Measurements from ENCODE around the gene GFPT2.

Gene GFPT2

DNA sequence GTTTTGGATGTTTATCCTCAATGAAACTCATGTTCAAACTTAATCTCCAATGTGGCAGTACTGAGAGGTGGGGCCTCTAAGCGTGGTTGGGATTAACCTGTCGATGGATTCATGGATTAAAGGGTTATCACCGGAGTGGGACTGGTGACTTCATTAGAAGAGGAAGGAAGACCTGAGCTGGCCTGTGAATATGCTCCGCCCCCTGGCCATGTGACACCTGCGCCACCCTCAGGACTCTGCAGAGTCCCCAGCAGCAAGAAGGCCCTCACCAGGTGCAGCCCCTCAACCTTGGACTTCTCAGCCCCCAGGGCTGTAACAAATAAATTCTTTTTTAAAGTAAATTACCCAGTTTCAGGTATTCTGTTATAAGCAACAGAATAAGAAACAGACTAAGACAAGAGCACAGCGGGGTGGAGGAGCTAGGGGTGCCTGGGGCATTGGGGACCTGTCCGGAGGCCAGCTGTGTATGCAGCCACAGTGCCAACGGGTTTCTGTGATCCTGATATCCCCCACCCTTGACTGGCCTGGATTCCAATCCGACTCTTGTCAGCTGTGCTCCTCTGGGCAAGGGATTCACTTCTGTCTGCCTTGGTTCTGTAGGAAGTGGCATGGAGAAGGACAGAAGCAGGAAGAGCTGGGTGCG, 58.1 kb downstream of the GFPT2 start:
- no peak overlapping the region for H3K4me3 ChIP-seq (ENCODE audit: low read depth, low read length)
- TF ChIP-seq, protein P1, sequence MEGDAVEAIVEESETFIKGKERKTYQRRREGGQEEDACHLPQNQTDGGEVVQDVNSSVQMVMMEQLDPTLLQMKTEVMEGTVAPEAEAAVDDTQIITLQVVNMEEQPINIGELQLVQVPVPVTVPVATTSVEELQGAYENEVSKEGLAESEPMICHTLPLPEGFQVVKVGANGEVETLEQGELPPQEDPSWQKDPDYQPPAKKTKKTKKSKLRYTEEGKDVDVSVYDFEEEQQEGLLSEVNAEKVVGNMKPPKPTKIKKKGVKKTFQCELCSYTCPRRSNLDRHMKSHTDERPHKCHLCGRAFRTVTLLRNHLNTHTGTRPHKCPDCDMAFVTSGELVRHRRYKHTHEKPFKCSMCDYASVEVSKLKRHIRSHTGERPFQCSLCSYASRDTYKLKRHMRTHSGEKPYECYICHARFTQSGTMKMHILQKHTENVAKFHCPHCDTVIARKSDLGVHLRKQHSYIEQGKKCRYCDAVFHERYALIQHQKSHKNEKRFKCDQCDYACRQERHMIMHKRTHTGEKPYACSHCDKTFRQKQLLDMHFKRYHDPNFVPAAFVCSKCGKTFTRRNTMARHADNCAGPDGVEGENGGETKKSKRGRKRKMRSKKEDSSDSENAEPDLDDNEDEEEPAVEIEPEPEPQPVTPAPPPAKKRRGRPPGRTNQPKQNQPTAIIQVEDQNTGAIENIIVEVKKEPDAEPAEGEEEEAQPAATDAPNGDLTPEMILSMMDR (IDR thresholded peaks at IDR 0.05; ENCODE audit: low read depth, low read length, missing control alignments), result no peak
- no peak for DNase-seq (ENCODE audit: low read depth)

DNA sequence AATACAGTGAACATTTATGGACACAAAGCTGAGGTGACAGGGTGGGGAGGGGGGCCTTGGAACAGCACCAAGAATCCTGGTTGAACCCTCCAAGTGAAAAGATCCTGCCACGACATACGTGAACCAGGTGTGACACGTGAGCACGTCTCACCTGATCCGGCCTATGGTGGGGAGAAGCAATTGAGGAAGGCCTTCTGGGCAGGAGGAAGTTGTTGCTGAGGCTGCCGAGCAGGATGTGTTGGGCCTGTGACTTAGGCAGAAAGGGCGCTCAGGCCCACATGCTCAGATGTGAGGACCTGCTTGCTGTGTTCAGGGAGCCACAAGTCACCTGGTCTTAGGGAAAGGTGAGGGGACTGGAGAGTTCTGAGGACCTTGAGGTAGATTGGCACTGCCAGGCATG, 58.7 kb downstream of the GFPT2 start:
- TF ChIP-seq, protein P1 (IDR thresholded peaks at IDR 0.05; ENCODE audit: low read depth, low read length, missing control alignments), result no peak
- no peak for DNase-seq (ENCODE audit: low read depth)
- H3K4me3 ChIP-seq (ENCODE audit: low read depth, low read length), result no peak overlapping the region

DNA sequence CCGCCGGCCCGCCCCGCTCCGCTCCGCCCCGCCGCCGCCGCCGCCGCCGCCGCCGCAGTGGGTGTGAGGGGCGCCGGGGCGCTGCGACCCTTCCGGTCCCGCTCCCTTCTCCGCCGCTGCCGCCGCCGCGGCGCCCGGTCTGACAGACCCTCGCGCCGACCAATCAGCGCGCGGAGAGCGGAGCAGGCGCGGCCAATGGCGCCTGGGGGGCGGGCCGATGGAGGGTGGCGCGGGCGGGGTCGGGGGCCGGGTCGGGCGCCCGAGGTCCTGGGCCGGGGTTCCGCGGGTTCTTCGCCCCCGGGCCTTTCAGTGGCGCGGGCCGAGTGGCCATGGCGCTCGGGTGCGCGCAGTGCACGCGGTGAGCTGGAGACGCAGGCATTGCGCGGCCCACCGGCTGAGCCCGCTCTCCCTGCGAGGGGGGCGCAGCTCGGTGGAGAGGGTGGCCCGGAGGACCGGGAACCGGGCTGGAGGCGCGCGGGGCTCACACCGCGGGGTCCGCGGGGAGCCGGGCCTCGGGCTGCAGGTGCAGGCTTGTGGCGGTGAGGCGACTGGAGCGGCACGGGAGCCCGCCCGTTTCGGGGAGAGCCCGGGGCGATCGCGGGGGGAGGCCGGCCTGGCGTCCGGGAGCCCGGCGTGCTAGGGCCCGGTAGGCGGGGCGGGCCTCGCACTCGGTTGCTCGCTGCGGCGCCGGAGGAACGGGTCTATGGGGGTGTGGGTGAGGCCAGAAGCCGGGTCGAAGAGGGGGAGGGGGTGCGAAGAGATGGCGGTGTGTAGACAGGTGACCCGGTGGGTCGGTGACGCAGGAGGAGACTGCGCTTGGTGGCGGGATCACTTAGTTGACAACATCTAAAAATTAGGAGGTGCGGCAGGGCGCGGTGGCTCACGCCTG, 60.9 kb downstream of the GFPT2 start, which contains the start of gene MAPK9:
Gene MAPK9 (minus strand): TSS at position 141 of the 889 bp plus-strand sequence. CDS start 11,522 bp downstream, outside the sequence.
- DNase-seq (ENCODE audit: low read depth), result no peak
- H3K4me3 ChIP-seq (ENCODE audit: low read depth, low read length), result peak within 1 kb of the TSS; percentile 87
- TF ChIP-seq, protein P1 (IDR thresholded peaks at IDR 0.05; ENCODE audit: low read depth, low read length, missing control alignments), result no peak

DNA sequence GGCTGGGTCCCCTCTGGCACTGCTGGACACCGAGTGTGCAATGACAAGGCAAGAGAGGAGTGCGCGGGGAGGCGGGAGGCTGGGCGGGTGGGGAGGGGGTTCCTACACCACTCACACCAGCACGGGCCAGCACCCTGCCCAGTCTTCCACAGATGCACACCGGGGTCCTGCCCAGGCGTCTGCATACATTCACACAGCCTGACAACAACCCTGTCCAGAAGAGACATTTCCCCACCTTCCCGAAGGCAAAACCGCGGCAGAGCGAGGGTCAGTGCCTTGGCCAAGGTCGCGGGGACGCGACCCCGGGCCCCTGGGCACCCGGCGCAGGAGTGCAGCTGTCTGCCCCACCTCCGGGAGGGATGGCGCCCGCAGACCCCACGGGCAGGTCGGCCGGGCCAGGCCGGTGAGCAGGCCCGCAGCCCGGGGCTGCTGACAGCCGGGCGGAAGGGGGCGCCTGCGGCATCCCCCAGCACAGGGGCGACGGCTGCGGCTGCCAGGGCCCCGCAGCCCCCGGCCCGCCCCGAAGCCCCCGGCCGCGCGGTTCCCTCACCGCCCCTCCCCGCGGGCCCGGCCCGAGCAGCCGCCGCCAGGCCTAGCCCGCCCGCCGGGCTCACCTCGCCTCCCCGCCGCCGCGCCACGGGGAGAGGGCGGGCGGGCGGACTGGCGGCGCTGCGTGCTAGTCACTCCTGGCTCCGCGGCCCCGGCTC, 61.7 kb downstream of the GFPT2 start:
- DNase-seq (ENCODE audit: low read depth), result no peak
- TF ChIP-seq, protein P1 (IDR thresholded peaks at IDR 0.05; ENCODE audit: low read depth, low read length, missing control alignments), result peak; percentile 29

DNA sequence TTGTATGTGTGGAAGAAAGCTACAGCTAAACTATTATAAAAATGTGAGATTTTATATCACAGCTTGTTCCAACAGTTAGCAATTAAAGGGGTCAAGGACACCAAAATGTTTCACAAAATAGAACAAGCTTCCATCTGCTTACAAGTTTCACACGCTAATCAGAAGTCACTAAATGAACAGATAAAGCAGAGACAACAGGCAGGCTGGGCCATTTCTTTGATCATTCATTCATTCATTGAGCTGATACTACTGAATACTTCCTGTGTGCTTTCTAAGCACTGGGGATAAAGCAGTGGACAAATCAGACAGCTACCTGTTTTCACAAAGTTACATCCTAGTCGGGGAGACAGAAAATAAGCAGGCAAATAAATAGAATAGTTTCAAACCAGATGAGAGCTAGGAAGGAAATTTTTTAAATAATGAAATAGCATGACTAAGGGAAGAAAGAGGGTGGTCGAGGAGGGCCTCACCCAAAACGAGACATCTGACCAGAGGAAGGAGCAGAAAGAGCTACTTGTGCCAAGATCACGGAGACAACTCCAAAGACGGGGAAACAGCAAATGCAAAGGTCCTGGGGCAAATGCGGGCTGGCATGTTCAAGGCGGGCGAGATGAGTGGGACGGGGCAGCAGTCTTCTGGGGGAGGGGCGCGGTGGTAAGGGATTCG, 62.4 kb downstream of the GFPT2 start:
- H3K4me3 ChIP-seq (ENCODE audit: low read depth, low read length), result peak overlapping the region; percentile 68
- DNase-seq (ENCODE audit: low read depth), result no peak
- TF ChIP-seq, protein P1 (IDR thresholded peaks at IDR 0.05; ENCODE audit: low read depth, low read length, missing control alignments), result no peak

More for the DNA sequence above, 61.7 kb downstream of the GFPT2 start:
- peak overlapping the region; percentile 68 for H3K4me3 ChIP-seq (ENCODE audit: low read depth, low read length)

DNA sequence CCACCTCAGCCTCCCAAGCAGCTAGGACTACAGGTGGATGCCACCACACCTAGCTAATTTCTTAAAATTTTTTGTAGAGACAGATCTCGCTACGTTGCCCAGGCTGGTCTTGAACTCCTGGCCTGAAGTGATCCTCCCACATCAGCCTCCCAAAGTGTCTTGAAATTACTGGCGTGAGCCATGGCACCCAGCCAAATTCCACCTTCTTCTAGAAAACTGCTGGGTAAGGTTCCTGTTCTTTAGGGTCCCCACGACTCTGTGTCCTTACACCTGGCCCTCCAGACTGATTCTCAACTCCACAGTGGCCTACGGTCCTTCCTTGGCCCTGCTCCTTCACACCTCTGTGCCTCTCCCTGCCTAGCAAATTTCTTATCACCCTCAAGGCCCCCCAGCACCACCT, 63.2 kb downstream of the GFPT2 start:
- H3K4me3 ChIP-seq (ENCODE audit: low read depth, low read length), result no peak overlapping the region
- TF ChIP-seq, protein P1 (IDR thresholded peaks at IDR 0.05; ENCODE audit: low read depth, low read length, missing control alignments), result no peak
- DNase-seq (ENCODE audit: low read depth), result no peak

All from GM12864 (cell line).